GM21423 (cell line): ENCODE results near the gene NPIPB8.
"Not testable (repeated sequence)": the region's sequence is repeated elsewhere in the genome, so short reads cannot be mapped to it uniquely, and the experiment has no call there.

Experiments
- ATAC-seq: cut with Tn5 transposase; IDR thresholded peaks from one replicate; pipeline ENCODE4 v1.9.1; 2021; ENCODE audit warnings: mild to moderate bottlenecking, moderate library complexity; ENCODE audit not compliant: unreplicated experiment

NPIPB8 gene

GRCh38 chr16:28623172-28623711 is 14.6 kb upstream of the NPIPB8 start:
- no peak for ATAC-seq

GRCh38 chr16:28630905-28631304 is 7.0 kb upstream of the NPIPB8 start:
- not testable (repeated sequence) for ATAC-seq

GRCh38 chr16:28636093-28636823 is 1.6 kb upstream of the NPIPB8 start:
- ATAC-seq, result not testable (repeated sequence)

- not testable (repeated sequence) for ATAC-seq
Measured at GRCh38 chr16:28638359-28638758, 494 bp downstream of the NPIPB8 start.

GRCh38 chr16:28639959-28640358 is 2.1 kb downstream of the NPIPB8 start:
- ATAC-seq, result not testable (repeated sequence)

- not testable (repeated sequence) for ATAC-seq
Measured at GRCh38 chr16:28666264-28666663, 28.4 kb downstream of the NPIPB8 start.

- not testable (repeated sequence) for ATAC-seq
Measured at GRCh38 chr16:28667480-28667879, 29.6 kb downstream of the NPIPB8 start.

- not testable (repeated sequence) for ATAC-seq
Measured at GRCh38 chr16:28668199-28668598, 30.3 kb downstream of the NPIPB8 start.

GRCh38 chr16:28688327-28688952 is 50.6 kb downstream of the NPIPB8 start:
- ATAC-seq, result not testable (repeated sequence)

GRCh38 chr16:28689425-28689824 is 51.6 kb downstream of the NPIPB8 start:
- ATAC-seq, result not testable (repeated sequence)

GRCh38 chr16:28691722-28692121 is 53.9 kb downstream of the NPIPB8 start:
- not testable (repeated sequence) for ATAC-seq

GRCh38 chr16:28693257-28693950 is 55.5 kb downstream of the NPIPB8 start:
- ATAC-seq, result not testable (repeated sequence)

GRCh38 chr16:28699792-28700191 is 61.9 kb downstream of the NPIPB8 start:
- not testable (repeated sequence) for ATAC-seq

- not testable (repeated sequence) for ATAC-seq
Measured at GRCh38 chr16:28700349-28700748, 62.5 kb downstream of the NPIPB8 start.

GRCh38 chr16:28701384-28701783 is 63.5 kb downstream of the NPIPB8 start:
- ATAC-seq, result not testable (repeated sequence)

GRCh38 chr16:28704246-28704645 is 66.4 kb downstream of the NPIPB8 start:
- ATAC-seq, result not testable (repeated sequence)
